Measurements from ENCODE around the gene TPSB2.
"Not testable (repeated sequence)": the region's sequence is repeated elsewhere in the genome, so short reads cannot be mapped to it uniquely, and the experiment has no call there.

The TPSB2 gene

GRCh38 chr16:1240436-1240835 is 10.5 kb upstream of the TPSB2 start, which contains the start of gene TPSAB1:
Gene TPSAB1 (plus strand): TSS chr16:1240705. CDS start chr16:1240939, 234 bp downstream.
- DNase-seq, result not testable (repeated sequence)

- DNase-seq, result not testable (repeated sequence)
Observed at GRCh38 chr16:1239575-1239974, 9.6 kb upstream of the TPSB2 start.

GRCh38 chr16:1238909-1239308 is 8.9 kb upstream of the TPSB2 start:
- DNase-seq, result not testable (repeated sequence)

GRCh38 chr16:1237990-1238389 is 8.0 kb upstream of the TPSB2 start:
- no peak for DNase-seq

GRCh38 chr16:1236659-1237058 is 6.7 kb upstream of the TPSB2 start:
- DNase-seq, result not testable (repeated sequence)

GRCh38 chr16:1232049-1232748 is 2.2 kb upstream of the TPSB2 start:
- DNase-seq, result not testable (repeated sequence)

- DNase-seq, result not testable (repeated sequence)
Observed at GRCh38 chr16:1231301-1231700, 1.3 kb upstream of the TPSB2 start.

GRCh38 chr16:1230471-1231212 is 658 bp upstream of the TPSB2 start:
- not testable (repeated sequence) for DNase-seq

- not testable (repeated sequence) for DNase-seq
Observed at GRCh38 chr16:1229476-1229875, 508 bp downstream of the TPSB2 start.

GRCh38 chr16:1228227-1228626 is 1.8 kb downstream of the TPSB2 start:
- not testable (repeated sequence) for DNase-seq

- DNase-seq, result not testable (repeated sequence)
Observed at GRCh38 chr16:1226692-1227091, 3.3 kb downstream of the TPSB2 start.

- DNase-seq, result not testable (repeated sequence)
Observed at GRCh38 chr16:1225728-1226311, 4.2 kb downstream of the TPSB2 start.

GRCh38 chr16:1225051-1225451 is 4.9 kb downstream of the TPSB2 start, which contains the start of gene TPSG1:
Gene TPSG1 (minus strand): TSS chr16:1225268. CDS start chr16:1225252, 16 bp downstream.
- DNase-seq, result no peak

- no peak for DNase-seq
Observed at GRCh38 chr16:1224558-1224957, 5.4 kb downstream of the TPSB2 start.

- DNase-seq, result no peak
Observed at GRCh38 chr16:1223355-1224214, 6.4 kb downstream of the TPSB2 start.

GRCh38 chr16:1222553-1223354 is 7.2 kb downstream of the TPSB2 start:
- no peak for DNase-seq

GRCh38 chr16:1221628-1222552 is 8.1 kb downstream of the TPSB2 start:
- DNase-seq, result no peak

- no peak for DNase-seq
Observed at GRCh38 chr16:1220841-1221627, 8.9 kb downstream of the TPSB2 start.

GRCh38 chr16:1220098-1220728 is 9.8 kb downstream of the TPSB2 start:
- no peak for DNase-seq

Data from NCI-H1436 (cell line).